GM23338 (cell line): ENCODE measurements around the gene SCRG1. TPM values are rescaled to one million over a fixed set of nuclear protein-coding genes. Genes with fewer than 3 reads are reported as not detected.

Experiments
- ATAC-seq: fragments of 200-7000 bp; cut with Tn5 transposase; 3 replicates; pipeline ENCODE4 v1.9.1; 2020
- DNase-seq: peaks from one replicate; pipeline ENCODE4 v3.0.0-alpha.2; 2015; ENCODE audit warnings: low spot score
- H2AFZ ChIP-seq: fragments of 200-600 bp; sonication (generic); 2 replicates; pipeline ENCODE4 v1.8.0; 2016; ENCODE audit warnings: antibody characterized with exemption, mild to moderate bottlenecking, moderate library complexity
- H3F3A ChIP-seq: fragments of 200-600 bp; sonication (generic); replicated peaks from 2 replicates; pipeline ENCODE4 v1.8.0; 2017; ENCODE audit warnings: antibody characterized with exemption, mixed run types, low read depth
- H3K27ac ChIP-seq: fragments of 200-600 bp; sonication (generic); 2 replicates; pipeline ENCODE4 v1.6.1; 2016; ENCODE audit warnings: low read depth
- H3K27me3 ChIP-seq: fragments of 200-600 bp; sonication (generic); 2 replicates; pipeline ENCODE4 v1.8.0; 2016; ENCODE audit warnings: mild to moderate bottlenecking, mixed run types, moderate library complexity; ENCODE audit not compliant: insufficient read depth
- H3K36me3 ChIP-seq: fragments of 200-600 bp; sonication (generic); 2 replicates; pipeline ENCODE4 v1.8.0; 2016; ENCODE audit warnings: mild to moderate bottlenecking; ENCODE audit not compliant: insufficient read depth
- H3K4me1 ChIP-seq: fragments of 200-600 bp; sonication (generic); 2 replicates; pipeline ENCODE4 v1.8.0; 2016; ENCODE audit warnings: mild to moderate bottlenecking, moderate library complexity; ENCODE audit not compliant: insufficient read depth
- H3K4me2 ChIP-seq: fragments of 200-600 bp; sonication (generic); 2 replicates; pipeline ENCODE4 v1.7.1; 2017; ENCODE audit warnings: mixed run types
- H3K4me3 ChIP-seq: fragments of 200-600 bp; sonication (generic); 2 replicates; pipeline ENCODE4 v1.6.1; 2016; ENCODE audit warnings: mixed run types
- H3K79me2 ChIP-seq: fragments of 200-600 bp; sonication (generic); replicated peaks from 2 replicates; pipeline ENCODE4 v1.8.0; 2017; ENCODE audit warnings: mild to moderate bottlenecking; ENCODE audit not compliant: insufficient read depth
- H3K9me2 ChIP-seq: fragments of 200-600 bp; sonication (generic); 2 replicates; pipeline ENCODE4 v1.8.0; 2017; ENCODE audit not compliant: insufficient read depth
- H4K20me1 ChIP-seq: fragments of 200-600 bp; sonication (generic); replicated peaks from 2 replicates; pipeline ENCODE4 v1.8.0; 2017; ENCODE audit warnings: mild to moderate bottlenecking; ENCODE audit not compliant: insufficient read depth
- H3K27ac Mint-ChIP-seq: 2 replicates; pipeline ENCODE4 v1.8.0; 2020; ENCODE audit warnings: inconsistent platforms, mild to moderate bottlenecking, moderate library complexity, mixed read lengths
- H3K27me3 Mint-ChIP-seq: 3 replicates; pipeline ENCODE4 v1.8.0; 2022; ENCODE audit warnings: low read depth, mild to moderate bottlenecking, moderate library complexity, mixed read lengths, inconsistent platforms; ENCODE audit not compliant: insufficient read depth, poor library complexity
- H3K36me3 Mint-ChIP-seq: 3 replicates; pipeline ENCODE4 v1.8.0; 2021; ENCODE audit warnings: low read depth, mild to moderate bottlenecking, inconsistent platforms, moderate library complexity, mixed read lengths
- H3K4me1 Mint-ChIP-seq: 3 replicates; pipeline ENCODE4 v1.8.0; 2020; ENCODE audit warnings: mild to moderate bottlenecking, inconsistent platforms, mixed read lengths
- H3K4me3 Mint-ChIP-seq: 3 replicates; pipeline ENCODE4 v1.8.0; 2021; ENCODE audit warnings: moderate library complexity, mild to moderate bottlenecking, inconsistent platforms, mixed read lengths
- H3K9me3 Mint-ChIP-seq: 3 replicates; pipeline ENCODE4 v1.8.0; 2020; ENCODE audit warnings: moderate library complexity, mild to moderate bottlenecking, inconsistent platforms, mixed read lengths
- CREB1 ChIP-seq: fragments of 250-450 bp; sonication (Bioruptor Pico); IDR thresholded peaks from 2 replicates; pipeline ENCODE4 v1.5.0; 2020; ENCODE audit warnings: low read depth, mild to moderate bottlenecking, moderate library complexity
- CTCF ChIP-seq, 2 experiments: fragments of 200-600 bp in 1 of 2; sonication (generic) in 1 of 2; conservative IDR thresholded peaks; 2 replicates each; pipeline versions ENCODE4 v1.5.1 to v1.6.1; 2016 to 2017; ENCODE audit warnings: antibody characterized with exemption in 2 of 2, low read depth in 2 of 2, mild to moderate bottlenecking in 2 of 2, moderate library complexity in 1 of 2
- EZH2 ChIP-seq: fragments of 200-600 bp; sonication (generic); IDR thresholded peaks from one replicate; pipeline ENCODE4 v1.8.0; 2017; ENCODE audit warnings: antibody characterized with exemption, mild to moderate bottlenecking, low read depth; ENCODE audit not compliant: unreplicated experiment
- EZH2phosphoT487 ChIP-seq: fragments of 200-600 bp; sonication (generic); IDR thresholded peaks from one replicate; pipeline ENCODE4 v1.8.1; 2018; ENCODE audit warnings: antibody characterized with exemption; ENCODE audit not compliant: unreplicated experiment
- JUNB ChIP-seq: IDR thresholded peaks from one replicate; pipeline ENCODE4 v1.6.1; 2016; ENCODE audit warnings: antibody characterized with exemption; ENCODE audit not compliant: unreplicated experiment
- NANOG ChIP-seq: IDR thresholded peaks from 2 replicates; pipeline ENCODE4 v1.6.1; 2016; ENCODE audit warnings: antibody characterized with exemption, borderline replicate concordance
- POLR2AphosphoS5 ChIP-seq: IDR thresholded peaks from 2 replicates; pipeline ENCODE4 v1.6.1; 2016; ENCODE audit warnings: antibody characterized with exemption, low read depth
- REST ChIP-seq: IDR thresholded peaks from one replicate; pipeline ENCODE4 v1.6.1; 2018; ENCODE audit warnings: antibody characterized with exemption; ENCODE audit not compliant: unreplicated experiment
- STAT1 ChIP-seq: IDR thresholded peaks from one replicate; pipeline ENCODE4 v1.6.1; 2016; ENCODE audit warnings: antibody characterized with exemption; ENCODE audit not compliant: unreplicated experiment
- ZNF114 ChIP-seq: fragments of 250-450 bp; sonication (Bioruptor Pico); IDR thresholded peaks from 2 replicates; pipeline ENCODE4 v1.5.0; 2020; ENCODE audit warnings: mild to moderate bottlenecking, moderate library complexity
- ZNF331 ChIP-seq: fragments of 250-450 bp; sonication (Bioruptor Pico); IDR thresholded peaks from 2 replicates; pipeline ENCODE4 v1.5.0; 2020; ENCODE audit warnings: low read depth, mild to moderate bottlenecking, moderate library complexity
- ZNF462 ChIP-seq: fragments of 250-450 bp; sonication (Bioruptor Pico); IDR thresholded peaks from 2 replicates; pipeline ENCODE4 v1.5.0; 2020; ENCODE audit warnings: mild to moderate bottlenecking, moderate library complexity
- polyA plus RNA-seq: library from polyadenylated mRNA; unstranded; fragments of >200 nt; fragmentation: Nextera tagmentation; extraction: Ambion mirVana; gene quantifications from 2 replicates; pipeline ENCODE4 v1.2.1, GENCODE V29; 2016
- total RNA-seq: library from RNA; depleted of rRNA; stranded (reverse); fragments of >200 nt; shearing (Covaris generic); gene quantifications from 2 replicates; pipeline ENCODE4 v1.2.3, GENCODE V29; 2014

SCRG1 gene
- total and polyA plus RNA-seq, 2 experiments from 2014 or later: 0.45 TPM; not detected in 1

GRCh38 chr4:173374588-173374987 lies 24.3 kb downstream of the SCRG1 start:
- H3K9me2 ChIP-seq: no peaks in the 10 kb centered on the region
- H3K27me3 ChIP-seq: peaks cover 17% of the 10 kb centered on the region; the same call in 1 of the 2 replicates
- H3K79me2 ChIP-seq: peaks cover 13% of the 10 kb centered on the region
- H3K36me3 ChIP-seq: no peaks in the 10 kb centered on the region
- Mint-ChIP-seq H3K27me3 (peaks cover 16% of the 10 kb centered on the region), H3K36me3 (peaks cover 6% of the 10 kb centered on the region; the same call in 1 of the 3 replicates), H3K4me3 (no peak overlapping the region), H3K4me1 (peaks cover 13% of the 10 kb centered on the region; the same call in 2 of the 3 replicates), H3K27ac (no peak overlapping the region), H3K9me3 (no peaks in the 10 kb centered on the region)
- DNase-seq (no peak), ATAC-seq (no peak)
- H3K4me1 ChIP-seq: peaks cover 21% of the 10 kb centered on the region
- no peaks in the 10 kb centered on the region for H4K20me1 ChIP-seq
- H2AFZ ChIP-seq: no peak overlapping the region
- TF ChIP-seq EZH2 (no peak), REST (no peak), EZH2phosphoT487 (no peak), CTCF (conservative IDR thresholded peaks at IDR 0.05; ENCODE audit: low read depth in 2 of 2) (no peak), JUNB (no peak), CREB1 (CRISPR knock-in tag) (no peak), ZNF331 (no peak), POLR2AphosphoS5 (no peak), STAT1 (no peak), ZNF114 (no peak), ZNF462 (CRISPR knock-in tag) (no peak), NANOG (no peak)
- H3K4me2 ChIP-seq: no peak overlapping the region
- H3F3A ChIP-seq: 0 out of 2 replicates have a peak, but pooled peaks cover 2% of the 10 kb centered on the region
- H3K27ac ChIP-seq: no peak overlapping the region
- H3K4me3 ChIP-seq: no peak overlapping the region
